WERI-Rb-1 (cell line): Measurements from ENCODE around the gene LAX1.
A peak's percentile ranks its signal among the peaks of the same experiment; 100 is the strongest.

Experiments used
- DNase-seq: peaks from one replicate; pipeline ENCODE4 v3.0.0-alpha.2; 2020
- H3K27ac ChIP-seq: fragments of 250-450 bp; sonication (Bioruptor Pico); 2 replicates; pipeline ENCODE4 v1.5.1; 2020; ENCODE audit warnings: mild to moderate bottlenecking, moderate library complexity
- H3K27me3 ChIP-seq: fragments of 250-450 bp; sonication (Bioruptor Pico); 2 replicates; pipeline ENCODE4 v1.5.1; 2021; ENCODE audit warnings: mild to moderate bottlenecking, low read depth, moderate library complexity; ENCODE audit not compliant: insufficient read depth, severe bottlenecking
- H3K36me3 ChIP-seq: fragments of 250-450 bp; sonication (Bioruptor Pico); 2 replicates; pipeline ENCODE4 v1.5.1; 2020; ENCODE audit warnings: mild to moderate bottlenecking, moderate library complexity
- H3K4me3 ChIP-seq: 2 replicates; pipeline ENCODE4 v1.5.1; 2011; ENCODE audit warnings: low read depth, mild to moderate bottlenecking, control low read depth, low read length
- H3K9me3 ChIP-seq: fragments of 250-450 bp; sonication (Bioruptor Pico); 2 replicates; pipeline ENCODE4 v1.5.1; 2021; ENCODE audit warnings: mild to moderate bottlenecking, moderate library complexity; ENCODE audit not compliant: severe bottlenecking
- CTCF ChIP-seq: IDR thresholded peaks from 2 replicates; pipeline ENCODE4 v1.5.1; 2011; ENCODE audit warnings: low read depth, mild to moderate bottlenecking, control low read depth, inconsistent platforms, low read length

The LAX1 gene

DNA sequence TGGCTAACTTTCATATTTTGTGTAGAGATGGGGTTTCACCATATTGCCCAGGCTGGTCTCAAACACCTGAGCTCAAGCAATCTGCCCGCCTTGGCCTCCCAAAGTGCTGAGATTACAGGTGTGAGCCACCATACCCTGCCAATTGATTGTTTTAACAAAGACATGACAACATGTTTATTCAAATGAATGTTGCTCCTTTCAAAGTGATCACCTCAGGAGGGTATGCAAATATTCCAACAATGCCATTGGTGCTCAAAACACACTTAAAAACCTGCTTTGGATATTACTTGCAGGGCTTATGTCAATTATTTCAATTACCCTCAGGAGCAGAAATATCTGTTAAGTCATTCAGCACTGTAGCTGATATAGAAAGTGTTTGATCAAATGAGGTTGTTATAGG is 7.9 kb downstream of the LAX1 start:
- peaks cover 4% of the 10 kb centered on the region for H3K9me3 ChIP-seq

DNA sequence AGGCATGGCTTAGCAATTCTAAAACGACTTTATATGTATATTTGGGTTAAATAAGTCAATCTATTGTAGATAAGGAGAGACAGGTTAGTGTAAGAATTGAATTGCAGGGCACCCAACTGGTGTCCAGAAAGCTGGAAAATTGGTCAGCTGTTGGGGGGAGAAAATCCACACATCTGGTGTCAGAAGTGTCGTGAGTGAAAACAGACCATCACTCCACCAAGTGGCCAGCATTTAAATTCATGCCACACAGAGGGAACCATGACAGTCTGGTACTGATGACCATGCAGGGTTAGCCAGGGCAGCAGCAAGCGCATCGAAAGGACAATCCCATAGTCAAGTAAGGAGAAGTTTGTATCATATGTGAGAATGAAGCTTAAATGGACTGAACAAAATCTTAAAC is 11.7 kb downstream of the LAX1 start:
- TF ChIP-seq CTCF: peak; percentile 70
- peak; percentile 64 for DNase-seq
- no peaks in the 10 kb centered on the region for H3K36me3 ChIP-seq
- no peak overlapping the region for H3K4me3 ChIP-seq
- H3K9me3 ChIP-seq: no peaks in the 10 kb centered on the region
- H3K27ac ChIP-seq: no peak overlapping the region
- no peaks in the 10 kb centered on the region for H3K27me3 ChIP-seq

More for the DNA sequence above, 7.9 kb downstream of the LAX1 start:
- no peaks in the 10 kb centered on the region for H3K36me3 ChIP-seq
- H3K27me3 ChIP-seq: no peaks in the 10 kb centered on the region
- H3K4me3 ChIP-seq: no peak overlapping the region
- no peak for DNase-seq
- H3K27ac ChIP-seq: no peak overlapping the region
- TF ChIP-seq CTCF: no peak

GRCh38 chr1:203777596-203777995 is 12.6 kb downstream of the LAX1 start:
- TF ChIP-seq CTCF: no peak
- DNase-seq: no peak
- Histone ChIP-seq H3K4me3 (no peak overlapping the region), H3K27me3 (no peaks in the 10 kb centered on the region), H3K9me3 (no peaks in the 10 kb centered on the region), H3K27ac (no peak overlapping the region), H3K36me3 (no peaks in the 10 kb centered on the region)

DNA sequence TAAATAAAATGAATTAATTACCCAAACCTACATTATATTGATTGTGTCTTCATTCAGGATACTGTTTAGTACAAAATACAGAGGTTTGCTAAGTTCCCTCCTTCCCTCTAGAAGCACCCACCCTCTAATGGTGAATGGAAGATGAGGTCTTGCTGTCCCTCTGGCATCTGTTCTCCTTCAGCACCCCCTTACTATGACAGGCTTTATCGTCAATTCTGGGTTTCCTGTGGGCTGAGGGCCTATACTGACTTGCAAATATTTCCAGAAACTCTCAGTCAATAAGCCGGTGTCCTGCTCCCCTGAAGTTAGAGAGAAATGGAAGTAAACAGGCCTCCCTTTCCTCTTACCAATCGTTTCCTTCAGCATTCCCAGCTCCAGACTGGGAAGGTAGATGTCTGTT is 13.2 kb downstream of the LAX1 start:
- DNase-seq: no peak
- Histone ChIP-seq H3K4me3 (no peak overlapping the region), H3K27me3 (no peaks in the 10 kb centered on the region), H3K9me3 (no peaks in the 10 kb centered on the region), H3K36me3 (no peaks in the 10 kb centered on the region), H3K27ac (no peak overlapping the region)
- no peak for TF ChIP-seq CTCF

- no peak for DNase-seq
- H3K27me3 ChIP-seq: no peaks in the 10 kb centered on the region
- H3K9me3 ChIP-seq: no peaks in the 10 kb centered on the region
- H3K36me3 ChIP-seq: no peaks in the 10 kb centered on the region
- H3K4me3 ChIP-seq: no peak overlapping the region
- no peak overlapping the region for H3K27ac ChIP-seq
- TF ChIP-seq CTCF: no peak
Measured at GRCh38 chr1:203778789-203779188, 13.8 kb downstream of the LAX1 start.

- Histone ChIP-seq H3K4me3 (no peak overlapping the region), H3K27ac (no peak overlapping the region), H3K36me3 (no peaks in the 10 kb centered on the region), H3K27me3 (no peaks in the 10 kb centered on the region), H3K9me3 (no peaks in the 10 kb centered on the region)
- no peak for TF ChIP-seq CTCF
- DNase-seq: no peak
Measured at GRCh38 chr1:203781962-203782361, 17.0 kb downstream of the LAX1 start.
